ENCODE data around the gene PTPN14.

DNA sequence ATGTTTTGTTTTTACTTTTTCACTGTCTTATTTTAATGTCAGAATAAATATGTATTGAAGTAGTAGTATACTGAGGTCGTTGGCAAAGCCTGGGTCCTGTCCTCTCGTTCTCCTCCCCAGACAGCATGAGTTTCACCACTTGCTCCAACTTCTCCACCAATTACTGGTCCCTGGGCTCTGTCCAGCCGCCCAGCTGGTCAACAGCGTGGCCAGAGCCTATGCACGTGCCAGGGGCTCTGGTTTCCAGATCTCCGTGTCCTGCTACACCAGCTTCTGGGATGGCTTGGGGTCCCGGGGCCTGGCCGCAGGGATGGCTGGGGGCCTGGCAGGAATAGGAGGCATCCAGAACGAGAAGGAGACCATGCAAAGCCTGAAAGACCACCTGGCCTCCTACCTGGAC lies 19.3 kb downstream of the PTPN14 start:
- TF ChIP-seq CTCF (IDR thresholded peaks at IDR 0.05) (no peak), ZFX (IDR thresholded peaks at IDR 0.05; ENCODE audit: borderline replicate concordance) (no peak)

All from 22Rv1 (cell line).